HG03432 (cell line): ENCODE measurements around the gene NRG3.
"Not testable (repeated sequence)": the region's sequence is repeated elsewhere in the genome, so short reads cannot be mapped to it uniquely, and the experiment has no call there.

Experiments
- ATAC-seq: cut with Tn5 transposase; IDR thresholded peaks from one replicate; pipeline ENCODE4 v1.9.1; 2021; ENCODE audit warnings: mild to moderate bottlenecking, moderate library complexity; ENCODE audit not compliant: unreplicated experiment

NRG3 gene

GRCh38 chr10:82267014-82267413, 392.0 kb downstream of the NRG3 start:
- ATAC-seq = no peak

- ATAC-seq = peak; percentile 46
Observed at GRCh38 chr10:82267465-82267864, 392.5 kb downstream of the NRG3 start.

DNA sequence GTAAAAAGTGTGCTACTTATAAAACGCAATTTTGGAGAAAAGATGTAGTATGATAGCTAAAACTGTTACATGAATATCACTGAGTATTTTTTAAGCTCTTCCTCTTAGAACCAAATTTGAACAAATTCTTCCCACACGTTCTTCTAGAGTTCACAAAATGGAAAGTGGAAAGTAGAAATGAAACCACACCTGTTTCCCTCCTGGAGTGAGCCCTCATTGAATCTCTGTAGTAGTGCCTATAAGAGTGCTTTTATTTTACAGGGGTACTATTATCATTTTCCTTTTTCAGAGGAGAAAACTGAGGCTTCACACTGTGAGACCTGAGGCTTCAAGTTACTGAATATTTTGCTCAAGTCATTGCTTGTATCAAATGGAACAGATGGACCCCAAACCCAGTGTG, 393.0 kb downstream of the NRG3 start:
- ATAC-seq = peak; percentile 46

- no peak for ATAC-seq
Observed at GRCh38 chr10:82277591-82277990, 402.6 kb downstream of the NRG3 start.

DNA sequence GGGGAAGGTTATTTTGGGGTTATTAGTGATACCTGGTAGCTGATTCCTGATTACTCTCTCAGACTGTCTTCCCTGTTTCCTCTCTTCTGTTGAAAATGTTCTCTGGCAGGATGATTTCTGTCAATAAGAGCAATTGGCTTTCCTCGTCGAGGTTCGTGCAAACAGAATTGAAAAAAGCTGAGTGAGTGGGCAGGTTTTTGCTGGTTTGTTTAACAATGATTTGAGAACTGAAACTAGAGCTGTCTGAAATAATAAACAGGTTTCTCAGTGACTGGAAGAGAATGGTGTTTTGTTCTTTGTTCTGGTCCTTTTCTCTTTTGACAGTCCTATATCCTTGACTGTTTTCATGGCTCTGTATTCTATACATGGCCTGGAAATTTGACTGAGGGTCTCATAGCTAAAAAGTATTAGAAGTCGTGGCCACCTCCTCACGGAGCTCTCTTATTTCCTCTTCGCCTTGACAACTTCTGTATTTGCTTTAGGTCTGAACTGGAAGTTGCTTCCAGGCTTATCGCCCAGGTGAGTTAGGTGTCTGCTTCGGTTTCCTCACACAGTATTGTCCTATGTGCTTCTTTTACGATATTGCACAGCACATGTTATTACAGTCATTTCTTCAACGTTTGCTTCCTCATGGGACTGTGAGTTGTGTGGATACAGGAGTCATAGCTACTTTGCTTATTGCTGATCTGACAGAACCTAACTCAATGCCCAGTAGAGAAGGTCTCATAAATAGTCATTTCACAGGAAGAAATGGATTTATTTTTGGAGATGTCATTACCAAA, 403.6 kb downstream of the NRG3 start:
- ATAC-seq = peak; percentile 83

GRCh38 chr10:82282782-82283456, 407.9 kb downstream of the NRG3 start:
- ATAC-seq = no peak

DNA sequence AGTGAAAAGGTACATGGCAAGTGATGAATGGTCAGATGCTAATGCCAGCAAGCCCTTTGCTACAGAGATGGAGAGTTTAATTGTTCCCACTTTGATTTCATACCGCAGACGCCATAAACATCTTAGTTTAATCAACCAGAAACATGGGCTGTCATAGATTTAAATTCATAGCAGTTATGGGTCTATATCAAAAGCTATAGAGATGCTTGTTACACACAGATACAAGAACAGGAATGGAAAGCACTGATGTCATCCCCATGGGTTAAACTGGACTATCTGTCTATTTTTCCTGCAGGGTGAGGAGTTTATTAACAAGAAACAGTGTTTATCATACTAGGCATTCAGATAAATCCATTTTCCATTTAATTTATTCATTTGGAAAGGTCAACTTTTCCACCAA, 409.2 kb downstream of the NRG3 start:
- ATAC-seq = no peak

- no peak for ATAC-seq
Observed at GRCh38 chr10:82288461-82288881, 413.5 kb downstream of the NRG3 start.

- no peak for ATAC-seq
Observed at GRCh38 chr10:82289945-82290344, 415.0 kb downstream of the NRG3 start.

DNA sequence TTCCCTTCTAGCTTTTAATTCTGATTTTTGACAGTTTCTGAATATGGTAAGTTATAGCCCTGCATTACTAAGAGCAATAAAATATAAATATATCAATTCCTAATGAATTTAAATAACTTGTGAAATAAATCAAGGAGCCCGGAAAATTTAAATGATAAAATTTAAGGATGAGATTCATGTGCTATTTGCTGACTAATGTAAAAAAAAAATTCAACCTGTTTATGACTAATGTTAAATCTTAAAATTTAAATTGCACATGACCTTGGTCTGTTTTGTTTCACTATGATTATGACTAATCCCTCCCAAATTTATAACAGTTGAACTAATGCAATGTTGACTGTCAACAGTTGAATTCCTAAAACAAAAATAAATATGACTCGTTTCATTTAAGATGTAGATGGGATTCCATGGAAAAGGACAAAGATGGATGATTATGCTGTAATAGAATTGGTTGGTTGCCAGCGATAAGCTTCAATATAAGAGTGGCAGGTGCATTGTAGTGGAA, 419.9 kb downstream of the NRG3 start:
- no peak for ATAC-seq

- ATAC-seq = no peak
Observed at GRCh38 chr10:82308641-82309040, 433.6 kb downstream of the NRG3 start.

DNA sequence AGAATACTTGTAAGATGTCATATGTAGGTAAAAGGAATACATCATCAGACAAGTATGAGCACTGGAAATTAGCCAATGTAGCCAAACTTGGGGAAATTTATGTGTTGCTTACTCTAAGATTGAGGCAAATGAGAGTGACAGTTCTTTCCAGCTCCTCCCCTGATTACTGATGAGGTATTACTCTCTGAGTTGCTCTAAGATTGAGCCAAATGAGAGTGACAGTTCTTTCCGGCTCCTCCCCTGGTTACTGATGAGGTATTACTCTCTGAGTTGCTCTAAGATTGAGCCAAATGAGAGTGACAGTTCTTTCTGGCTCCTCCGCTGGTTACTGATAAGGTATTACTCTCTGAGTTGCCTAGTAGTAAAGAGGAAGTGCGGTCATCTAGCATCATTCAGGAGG, 435.8 kb downstream of the NRG3 start:
- no peak for ATAC-seq

DNA sequence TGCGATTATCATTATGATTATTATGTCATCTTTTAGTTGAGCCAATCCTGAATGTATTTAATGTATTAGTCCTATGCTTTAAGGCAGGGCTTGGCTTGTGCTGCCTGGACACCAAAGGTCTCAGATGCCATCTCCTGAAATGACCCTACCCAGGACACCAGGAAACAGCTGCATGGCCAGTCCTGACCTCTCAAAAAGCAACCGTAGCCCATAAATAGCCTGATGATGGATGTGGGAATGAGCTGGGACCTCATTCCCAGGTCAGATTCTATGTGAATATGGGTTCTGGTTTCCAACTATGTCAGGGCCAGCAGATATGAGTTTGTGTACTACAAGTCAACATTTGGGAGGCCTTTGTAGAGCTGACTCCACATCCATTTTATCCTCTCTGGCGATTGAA, 438.4 kb downstream of the NRG3 start:
- no peak for ATAC-seq

GRCh38 chr10:82318534-82318933, 443.5 kb downstream of the NRG3 start:
- ATAC-seq = no peak

GRCh38 chr10:82319074-82319473, 444.1 kb downstream of the NRG3 start:
- ATAC-seq = no peak

GRCh38 chr10:82319562-82319961, 444.6 kb downstream of the NRG3 start:
- ATAC-seq = no peak

- no peak for ATAC-seq
Observed at GRCh38 chr10:82321724-82322123, 446.7 kb downstream of the NRG3 start.

DNA sequence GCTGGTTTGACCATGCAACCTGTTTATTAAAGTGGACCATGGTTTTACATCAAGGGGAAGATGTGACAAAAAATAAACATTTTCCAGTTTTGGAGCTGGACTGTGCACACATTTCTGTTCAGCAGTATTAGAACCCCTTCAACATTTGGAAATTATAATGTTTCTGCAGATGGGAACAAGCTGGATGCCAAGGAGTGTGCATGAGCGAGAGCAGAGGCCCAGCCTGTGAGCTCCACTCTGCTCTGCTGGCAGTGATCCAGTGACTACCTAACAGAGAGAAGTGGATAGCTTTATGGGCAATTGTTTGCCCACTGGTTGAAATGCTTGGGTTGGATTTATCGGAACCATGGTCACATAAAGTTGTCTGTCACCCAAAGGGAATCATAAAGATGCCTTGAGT, 456.7 kb downstream of the NRG3 start:
- ATAC-seq = no peak

- no peak for ATAC-seq
Observed at GRCh38 chr10:82335831-82336230, 460.8 kb downstream of the NRG3 start.

DNA sequence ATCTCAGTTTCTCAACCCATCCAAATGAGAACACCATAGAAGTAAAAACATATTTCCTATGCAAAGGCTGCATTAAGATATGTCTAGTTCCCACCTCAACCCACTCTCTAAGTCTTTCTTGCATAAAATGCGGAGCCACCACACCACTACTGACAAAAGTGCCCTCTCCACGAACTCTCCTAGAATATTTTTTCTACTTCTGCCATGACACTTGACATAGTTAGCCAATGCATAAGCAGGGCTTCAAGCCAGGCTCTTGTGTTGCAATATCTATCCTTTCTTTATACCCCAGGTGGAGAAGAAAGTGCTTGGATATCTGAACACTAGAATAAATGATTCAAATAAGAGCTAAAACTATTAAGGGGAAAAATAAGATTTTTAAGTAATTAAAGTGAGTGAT, 465.2 kb downstream of the NRG3 start:
- no peak for ATAC-seq

GRCh38 chr10:82349590-82349989, 474.6 kb downstream of the NRG3 start:
- ATAC-seq = not testable (repeated sequence)

GRCh38 chr10:82353381-82353780, 478.4 kb downstream of the NRG3 start:
- ATAC-seq = no peak
